OCI-LY7 (cell line): ENCODE measurements around the gene HDAC7. TPM values are rescaled to one million over a fixed set of nuclear protein-coding genes. Genes with fewer than 3 reads are reported as not detected.

Source experiments
- BruUV-seq: library from RNA; stranded (reverse); fragments of 400-500 nt; replicated peaks from 2 replicates; lab custom pipeline; 2021; lab: Mats Ljungman, UMichigan
- CTCF ChIA-PET: fragments of 300-600 bp; sonication (Branson Sonifier 250); formaldehyde crosslinking; loops from one replicate; lab custom pipeline; 2022; ENCODE audit warnings: antibody characterized with exemption; ENCODE audit not compliant: unreplicated experiment; lab: Charles Lee
- POLR2A ChIA-PET: fragments of 300-600 bp; sonication (Branson Sonifier 250); formaldehyde crosslinking; loops from one replicate; lab custom pipeline; 2022; ENCODE audit warnings: antibody characterized with exemption; lab: Charles Lee
- DNase-seq: peaks from one replicate; pipeline ENCODE4 v3.0.0-alpha.2; 2015; ENCODE audit warnings: low spot score
- H2AFZ ChIP-seq: fragments of 200-600 bp; sonication (generic), shearing (Covaris generic); 2 replicates; pipeline ENCODE4 v1.6.1; 2014; ENCODE audit warnings: mild to moderate bottlenecking, antibody characterized with exemption, low read length, moderate library complexity
- H3K27ac ChIP-seq: fragments of 200-600 bp; sonication (generic); 2 replicates; pipeline ENCODE4 v1.5.1; 2014; ENCODE audit warnings: mixed run types, low read depth, mild to moderate bottlenecking, moderate library complexity, low read length, inconsistent platforms; ENCODE audit not compliant: poor library complexity, severe bottlenecking
- H3K36me3 ChIP-seq: fragments of 200-600 bp; sonication (generic); 2 replicates; pipeline ENCODE4 v1.6.1; 2014; ENCODE audit warnings: mild to moderate bottlenecking, antibody characterized with exemption, low read length, moderate library complexity, mixed read lengths; ENCODE audit not compliant: insufficient read depth
- H3K4me1 ChIP-seq: fragments of 200-600 bp; sonication (generic); 2 replicates; pipeline ENCODE4 v1.5.1; 2014; ENCODE audit warnings: mild to moderate bottlenecking, low read length; ENCODE audit not compliant: insufficient read depth, poor library complexity, severe bottlenecking
- H3K4me2 ChIP-seq: fragments of 200-600 bp; sonication (generic); 2 replicates; pipeline ENCODE4 v1.6.1; 2014; ENCODE audit warnings: mild to moderate bottlenecking, low read length
- H3K4me3 ChIP-seq: fragments of 200-600 bp; sonication (generic); 2 replicates; pipeline ENCODE4 v1.5.1; 2014; ENCODE audit warnings: mild to moderate bottlenecking, low read depth, low read length; ENCODE audit not compliant: poor library complexity, severe bottlenecking
- H3K79me2 ChIP-seq: fragments of 200-600 bp; sonication (generic); 2 replicates; pipeline ENCODE4 v1.6.1; 2016; ENCODE audit warnings: low read depth, mild to moderate bottlenecking, low read length, moderate library complexity, mixed read lengths; ENCODE audit not compliant: insufficient read depth
- H3K9me2 ChIP-seq: fragments of 200-600 bp; sonication (generic); 2 replicates; pipeline ENCODE4 v1.6.1; 2016; ENCODE audit warnings: mild to moderate bottlenecking, low read length, mixed read lengths; ENCODE audit not compliant: insufficient read depth
- H3K9me3 ChIP-seq: fragments of 200-600 bp; sonication (generic); 2 replicates; pipeline ENCODE4 v1.6.1; 2014; ENCODE audit warnings: mild to moderate bottlenecking, mixed run types, low read length, mixed read lengths
- H4K20me1 ChIP-seq: fragments of 200-600 bp; sonication (generic); 2 replicates; pipeline ENCODE4 v1.6.1; 2014; ENCODE audit warnings: mild to moderate bottlenecking, antibody characterized with exemption, low read length, moderate library complexity, mixed read lengths; ENCODE audit not compliant: insufficient read depth
- CTCF ChIP-seq: fragments of 200-600 bp; sonication (generic); conservative IDR thresholded peaks from 2 replicates; pipeline ENCODE4 v1.5.1; 2014; ENCODE audit warnings: mild to moderate bottlenecking, antibody characterized with exemption, low read length, moderate library complexity, mixed read lengths
- EZH2phosphoT487 ChIP-seq: fragments of 200-600 bp; sonication (generic); IDR thresholded peaks from 2 replicates; pipeline ENCODE4 v1.6.1; 2018; ENCODE audit warnings: low read depth, borderline replicate concordance, mild to moderate bottlenecking, mixed run types, antibody characterized with exemption, low read length, moderate library complexity, mixed read lengths
- intact Hi-C: fragments of 100-400 bp; cut with micrococcal nuclease; formaldehyde crosslinking; loops from one replicate; pipeline ENCODE4 v1.10.0; 2022; ENCODE audit not compliant: unreplicated experiment
- total RNA-seq, 2 experiments: library from RNA; depleted of rRNA in 1 of 2; stranded (reverse); fragments of >200 nt in 1 of 2; shearing (Covaris generic) in 1 of 2; gene quantifications; 2 replicates each; pipeline ENCODE4 v1.2.3, GENCODE V29; 2014 to 2022

The HDAC7 gene
- total RNA-seq, 2 experiments from 2014 or later, result 45.9 to 131 TPM

DNA sequence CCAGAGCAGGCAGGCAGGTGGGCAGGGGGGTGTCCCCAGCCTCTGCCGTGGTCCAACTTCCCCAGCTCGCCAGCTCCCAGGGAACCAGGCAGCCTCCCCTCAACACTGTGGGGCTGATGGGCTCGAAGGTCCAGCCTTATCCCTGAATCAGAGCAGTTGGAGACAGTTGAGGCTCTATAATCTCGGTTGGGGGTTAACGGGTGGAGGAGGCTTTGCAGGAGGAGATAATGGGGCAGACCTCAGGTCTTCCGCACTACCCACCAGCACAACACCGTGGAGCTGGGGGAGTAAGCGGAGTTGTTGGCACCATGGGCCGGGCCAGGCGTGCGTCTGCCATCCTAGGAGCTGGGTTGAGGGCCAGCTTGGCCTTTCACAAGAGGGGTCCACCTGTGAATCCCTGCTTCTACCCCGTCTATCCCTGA, 13.9 kb upstream of the HDAC7 start:
- TF ChIP-seq CTCF (no peak), EZH2phosphoT487 (no peak)
- no peaks in the 10 kb centered on the region for H4K20me1 ChIP-seq
- no peaks in the 10 kb centered on the region for H3K79me2 ChIP-seq
- peaks cover 96% of the 10 kb centered on the region for H3K4me1 ChIP-seq
- H3K9me2 ChIP-seq, result no peaks in the 10 kb centered on the region
- intact Hi-C loops, result no loop called here
- H2AFZ ChIP-seq, result peak overlapping the region; percentile 59; the same call in 1 of the 2 replicates
- no peaks in the 10 kb centered on the region for H3K36me3 ChIP-seq
- DNase-seq, result peak; percentile 18
- peak overlapping the region; percentile 81 for H3K4me2 ChIP-seq
- CTCF ChIA-PET, result interaction anchor here (0.6 to 10.0 kb wide), 8 partner anchors 9 to 92 kb away, joined by 3 to 133 read pairs (median 11); partner anchors contain the start of genes HDAC7 and SLC48A1
- H3K27ac ChIP-seq, result peak overlapping the region; percentile 93
- H3K4me3 ChIP-seq, result peak overlapping the region; percentile 54
- BruUV-seq, result TSS peak; percentile 66
- H3K9me3 ChIP-seq, result no peaks in the 10 kb centered on the region
- POLR2A ChIA-PET, result interaction anchor here (0.8 to 14.2 kb wide), 8 partner anchors 9 to 130 kb away, joined by 4 to 342 read pairs (median 10); partner anchors contain the start of genes HDAC7 and TMEM106C

DNA sequence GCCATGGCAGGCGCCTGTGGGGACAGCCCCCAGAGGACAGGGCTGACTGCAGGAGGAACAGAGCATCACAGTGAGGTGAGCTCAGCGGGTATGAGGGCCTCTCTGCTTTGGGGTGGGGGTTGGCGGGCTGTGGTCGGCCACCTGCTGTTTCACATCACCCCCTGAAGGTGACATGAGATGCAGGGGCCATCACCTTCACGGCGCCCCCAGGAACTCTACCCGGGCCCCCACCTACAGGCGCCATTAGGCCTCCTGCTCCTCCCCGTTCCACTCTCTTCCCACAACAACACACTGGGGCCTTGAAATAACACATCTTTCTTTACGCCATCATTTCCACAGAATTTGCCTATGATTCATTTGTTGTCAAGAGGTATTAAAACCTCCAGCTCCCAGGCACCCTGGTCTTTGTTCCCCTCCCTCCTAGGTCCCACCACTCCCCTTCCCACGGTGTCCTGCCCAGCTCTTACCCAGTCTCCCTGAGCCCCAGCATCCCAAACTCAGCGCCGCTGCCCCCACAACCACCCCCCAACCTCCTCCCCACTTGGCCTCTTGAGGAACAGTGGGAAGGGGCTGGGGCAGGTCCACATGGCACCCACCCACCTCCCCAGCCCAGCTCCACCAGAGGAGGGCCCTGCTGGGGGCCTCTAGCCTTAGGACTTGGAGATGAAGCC, 12.7 kb upstream of the HDAC7 start:
- Histone ChIP-seq H2AFZ (peak overlapping the region; percentile 59; the same call in 1 of the 2 replicates), H3K4me3 (peak overlapping the region; percentile 54), H3K9me2 (no peaks in the 10 kb centered on the region), H3K9me3 (no peaks in the 10 kb centered on the region), H3K79me2 (no peaks in the 10 kb centered on the region), H3K27ac (peak overlapping the region; percentile 93), H3K36me3 (no peaks in the 10 kb centered on the region), H3K4me2 (peak overlapping the region; percentile 81), H3K4me1 (peaks cover 94% of the 10 kb centered on the region), H4K20me1 (no peaks in the 10 kb centered on the region)
- BruUV-seq, result no TSS peak
- DNase-seq, result peak; percentile 77
- ChIA-PET POLR2A (interaction anchor here (0.6 to 14.2 kb wide), 10 partner anchors 13 to 96 kb away, joined by 3 to 342 read pairs (median 6); partner anchors contain the start of gene HDAC7), CTCF (interaction anchor here (0.6 to 10.0 kb wide), 7 partner anchors 10 to 91 kb away, joined by 3 to 133 read pairs (median 12); partner anchors contain the start of gene HDAC7)
- no peak for TF ChIP-seq EZH2phosphoT487
- no peak for TF ChIP-seq CTCF
- intact Hi-C loops, result no loop called here
